ENCODE data around the gene JAZF1.

DNA sequence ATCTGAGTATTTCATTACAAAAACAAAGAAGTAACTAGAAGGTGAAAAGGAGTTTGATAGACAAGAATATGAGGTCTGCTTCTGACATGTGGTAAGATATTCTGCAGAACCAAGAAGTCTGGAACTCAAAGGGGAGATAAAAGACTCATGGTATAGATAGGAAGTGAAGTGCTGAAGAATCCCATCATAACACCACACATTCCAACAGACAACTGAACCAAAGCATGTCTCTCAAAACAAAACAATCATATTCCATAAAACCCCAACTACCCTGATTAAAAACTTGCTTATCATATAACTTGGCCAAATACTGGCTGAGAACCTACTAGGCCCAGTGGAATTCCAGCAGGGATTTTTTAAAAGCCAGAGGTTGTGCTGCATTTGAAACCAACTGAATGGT lies 178.7 kb downstream of the JAZF1 start:
- TF ChIP-seq, protein P1, sequence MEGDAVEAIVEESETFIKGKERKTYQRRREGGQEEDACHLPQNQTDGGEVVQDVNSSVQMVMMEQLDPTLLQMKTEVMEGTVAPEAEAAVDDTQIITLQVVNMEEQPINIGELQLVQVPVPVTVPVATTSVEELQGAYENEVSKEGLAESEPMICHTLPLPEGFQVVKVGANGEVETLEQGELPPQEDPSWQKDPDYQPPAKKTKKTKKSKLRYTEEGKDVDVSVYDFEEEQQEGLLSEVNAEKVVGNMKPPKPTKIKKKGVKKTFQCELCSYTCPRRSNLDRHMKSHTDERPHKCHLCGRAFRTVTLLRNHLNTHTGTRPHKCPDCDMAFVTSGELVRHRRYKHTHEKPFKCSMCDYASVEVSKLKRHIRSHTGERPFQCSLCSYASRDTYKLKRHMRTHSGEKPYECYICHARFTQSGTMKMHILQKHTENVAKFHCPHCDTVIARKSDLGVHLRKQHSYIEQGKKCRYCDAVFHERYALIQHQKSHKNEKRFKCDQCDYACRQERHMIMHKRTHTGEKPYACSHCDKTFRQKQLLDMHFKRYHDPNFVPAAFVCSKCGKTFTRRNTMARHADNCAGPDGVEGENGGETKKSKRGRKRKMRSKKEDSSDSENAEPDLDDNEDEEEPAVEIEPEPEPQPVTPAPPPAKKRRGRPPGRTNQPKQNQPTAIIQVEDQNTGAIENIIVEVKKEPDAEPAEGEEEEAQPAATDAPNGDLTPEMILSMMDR (IDR thresholded peaks at IDR 0.05) = no peak
- TF ChIP-seq POLR2A (IDR thresholded peaks at IDR 0.05) = no peak
